HG03039 (cell line): ENCODE data around the gene AGO1.
"Not testable (repeated sequence)": the region's sequence is repeated elsewhere in the genome, so short reads cannot be mapped to it uniquely, and the experiment has no call there.

Source experiments
- ATAC-seq: cut with Tn5 transposase; IDR thresholded peaks from one replicate; pipeline ENCODE4 v1.9.1; 2021; ENCODE audit warnings: mild to moderate bottlenecking, moderate library complexity; ENCODE audit not compliant: unreplicated experiment

AGO1 gene

DNA sequence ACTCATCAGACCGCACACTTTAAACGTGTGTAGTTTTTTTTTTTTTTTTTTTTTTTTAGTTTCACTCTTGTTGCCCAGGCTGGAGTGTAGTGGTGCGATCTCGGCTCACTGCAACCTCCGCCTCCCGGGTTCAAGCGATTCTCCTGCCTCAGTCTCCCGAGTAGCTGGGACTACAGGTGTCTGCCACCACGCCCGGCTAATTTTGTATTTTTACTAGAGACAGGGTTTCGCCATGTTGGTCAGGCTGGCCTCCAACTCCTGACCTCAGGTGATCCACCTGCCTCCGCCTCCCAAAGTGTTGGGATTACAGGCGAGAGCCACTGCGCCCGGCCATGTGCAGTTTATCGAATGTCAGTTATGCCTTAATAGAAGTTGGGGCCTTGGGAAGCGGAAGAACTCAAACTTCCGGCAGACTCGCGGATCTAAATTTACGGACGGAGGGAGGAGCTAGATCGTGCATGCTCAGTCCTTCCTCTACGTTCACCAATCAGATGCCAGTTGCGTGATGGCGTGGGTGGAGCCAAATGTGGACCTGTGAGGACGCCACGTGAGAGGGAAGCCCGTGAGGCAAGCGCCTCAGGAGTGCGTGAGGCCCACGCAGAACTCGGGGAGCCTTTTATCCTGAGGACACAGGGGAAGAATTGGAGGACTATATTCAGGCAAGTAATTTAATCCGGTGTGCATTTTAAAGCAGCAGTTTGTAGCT lies 13.6 kb upstream of the AGO1 start:
- not testable (repeated sequence) for ATAC-seq

DNA sequence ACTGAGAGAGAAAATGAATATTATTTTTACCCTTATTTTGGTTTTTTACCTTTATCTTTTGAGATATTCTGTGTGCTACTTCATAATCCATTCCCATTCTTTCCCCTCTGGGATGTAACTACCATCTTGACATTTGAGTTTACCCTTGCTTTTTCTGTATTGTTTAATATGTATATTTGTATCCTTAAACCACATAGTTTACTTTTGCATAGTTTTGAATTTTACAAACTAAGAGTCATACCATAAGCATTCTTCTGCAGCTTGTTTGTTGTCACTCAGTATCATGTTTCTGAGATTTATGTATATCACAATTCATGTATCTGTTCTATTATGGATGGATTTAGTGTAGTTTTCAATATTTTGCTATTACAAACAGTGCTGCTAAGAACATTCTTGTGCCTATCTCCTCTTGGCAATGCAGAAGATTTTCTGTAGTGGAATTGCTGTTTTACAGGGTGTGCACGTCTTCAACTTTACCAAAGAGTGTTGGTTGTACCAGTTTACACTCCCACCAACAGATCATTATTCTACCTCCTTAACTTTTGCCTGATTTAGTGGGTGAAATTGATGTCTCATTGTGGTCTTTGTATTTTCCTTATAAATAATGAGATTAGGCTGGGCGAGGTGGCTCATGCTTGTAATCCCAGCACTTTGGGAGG lies 12.2 kb upstream of the AGO1 start:
- no peak for ATAC-seq

DNA sequence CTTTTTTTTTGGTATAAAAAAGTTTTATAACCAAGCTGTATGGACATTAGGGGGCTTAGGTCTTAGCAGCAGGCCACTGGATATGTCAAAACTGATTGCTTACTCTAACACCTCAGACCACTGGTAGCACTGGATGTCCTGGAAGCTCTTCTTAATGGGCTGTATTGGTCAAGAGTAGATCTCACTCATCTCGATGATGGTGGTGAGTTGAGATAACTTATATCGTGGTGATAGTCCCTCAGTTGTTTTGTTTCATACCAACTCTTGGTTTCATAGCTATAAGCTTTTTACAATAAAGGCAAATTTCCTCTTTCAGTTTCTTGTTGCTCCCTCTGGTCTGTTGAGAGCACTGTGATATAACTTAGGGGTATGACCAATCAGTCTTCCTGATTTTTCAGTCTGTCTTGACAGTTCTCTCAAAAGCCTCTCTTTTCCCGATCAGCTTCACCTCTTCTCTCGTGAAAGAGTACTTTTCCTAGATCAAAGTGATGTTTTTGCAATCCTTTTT lies 9.7 kb upstream of the AGO1 start:
- no peak for ATAC-seq

DNA sequence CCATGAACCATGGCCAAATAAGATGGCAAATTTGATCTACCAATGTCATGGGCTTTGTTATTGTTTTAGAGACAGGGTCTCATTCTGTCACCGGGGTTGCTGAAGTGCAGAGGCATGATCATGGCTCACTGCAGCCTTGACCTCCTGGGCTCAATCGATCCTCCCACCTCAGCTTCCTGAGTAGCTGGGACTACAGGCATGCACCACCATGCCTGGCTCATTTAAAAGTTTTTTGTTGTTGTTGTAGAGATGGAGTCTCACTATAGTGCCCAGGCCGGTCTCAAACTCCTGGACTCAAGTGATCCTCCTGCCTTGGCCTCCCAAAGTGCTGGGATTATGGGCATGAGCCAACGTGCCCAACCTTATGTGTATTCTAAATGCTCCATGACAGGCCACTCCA lies 8.9 kb upstream of the AGO1 start:
- not testable (repeated sequence) for ATAC-seq

DNA sequence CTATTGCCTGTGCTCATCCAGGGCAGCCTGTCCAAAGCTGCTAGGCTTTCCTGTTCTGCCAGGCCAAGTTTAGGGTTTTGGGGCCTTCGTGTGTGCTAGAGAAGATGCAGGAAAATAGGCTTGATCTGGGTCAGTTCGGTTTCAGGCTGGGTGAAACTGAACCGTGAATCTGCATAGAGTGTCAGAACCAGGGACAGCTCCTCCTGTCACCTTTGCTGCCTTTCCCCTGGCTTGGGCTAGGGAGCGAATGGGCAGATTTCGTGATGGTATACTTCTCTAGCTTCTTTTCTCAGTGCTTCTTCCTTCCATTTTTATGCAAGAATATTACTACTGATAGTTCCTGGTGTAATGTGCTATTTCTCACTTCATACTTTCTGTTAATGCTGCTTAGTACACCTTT lies 6.0 kb upstream of the AGO1 start:
- no peak for ATAC-seq

DNA sequence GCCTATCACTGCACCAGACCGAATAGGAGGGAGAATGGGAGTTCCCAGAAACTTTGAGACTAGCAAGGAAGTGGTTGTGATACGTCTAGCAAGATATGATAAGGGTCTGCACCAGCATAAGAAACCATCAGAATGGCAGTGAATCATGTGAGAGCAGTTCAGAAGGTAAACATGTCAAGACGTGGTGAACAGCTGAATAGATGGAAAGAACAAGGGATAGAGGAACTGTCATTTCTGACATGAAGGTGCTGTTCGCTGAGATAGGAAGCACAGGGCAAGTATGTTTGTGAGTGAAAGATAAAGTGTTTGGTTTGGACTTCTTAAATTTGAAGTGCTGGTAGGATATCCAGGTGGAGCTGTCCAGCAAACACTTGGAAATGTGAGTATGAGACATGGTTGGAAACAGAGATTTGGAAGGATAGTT lies 1.1 kb upstream of the AGO1 start:
- no peak for ATAC-seq

DNA sequence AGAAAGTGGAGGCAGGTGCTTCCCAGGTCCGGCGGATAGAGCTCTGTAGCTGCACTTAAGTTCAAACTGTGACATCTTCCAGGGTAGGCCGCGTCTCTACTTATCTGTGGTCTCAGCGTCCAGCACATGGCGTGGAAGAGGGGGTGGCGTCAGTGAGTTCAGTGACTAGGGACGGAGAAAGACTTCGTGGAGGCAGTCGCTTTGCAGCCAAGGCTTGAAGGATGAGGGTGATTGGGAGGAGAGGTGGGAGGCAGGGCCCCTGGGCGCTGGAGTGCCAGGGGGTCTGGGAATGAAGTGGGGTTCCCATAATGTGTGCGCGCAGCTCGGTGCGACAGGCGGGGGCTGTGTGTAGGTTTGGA lies 444 bp upstream of the AGO1 start:
- ATAC-seq = no peak

DNA sequence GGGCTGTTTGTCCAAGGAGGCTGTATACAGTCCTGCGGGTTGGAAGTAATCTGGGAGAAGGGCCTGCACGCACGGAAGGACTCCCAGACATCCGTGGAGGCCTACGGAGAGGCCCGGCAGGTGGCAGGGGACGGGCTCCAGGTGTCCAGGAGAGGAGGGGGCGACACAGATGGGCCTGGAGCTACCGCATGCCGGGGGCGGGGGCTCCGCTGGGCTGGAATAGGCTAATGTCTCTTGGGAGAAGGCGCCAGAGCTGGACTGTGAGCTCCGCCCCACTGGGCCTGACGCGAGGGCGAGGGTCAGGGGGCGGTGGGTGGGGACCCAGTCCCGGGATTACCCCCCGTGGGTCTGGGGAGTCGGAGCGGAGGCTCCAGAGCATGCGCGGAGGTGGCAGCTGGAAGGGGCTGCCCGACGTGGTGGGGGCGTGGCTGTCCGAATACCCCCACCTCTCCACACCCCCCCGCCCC lies 659 bp downstream of the AGO1 start:
- ATAC-seq = peak; percentile 16

DNA sequence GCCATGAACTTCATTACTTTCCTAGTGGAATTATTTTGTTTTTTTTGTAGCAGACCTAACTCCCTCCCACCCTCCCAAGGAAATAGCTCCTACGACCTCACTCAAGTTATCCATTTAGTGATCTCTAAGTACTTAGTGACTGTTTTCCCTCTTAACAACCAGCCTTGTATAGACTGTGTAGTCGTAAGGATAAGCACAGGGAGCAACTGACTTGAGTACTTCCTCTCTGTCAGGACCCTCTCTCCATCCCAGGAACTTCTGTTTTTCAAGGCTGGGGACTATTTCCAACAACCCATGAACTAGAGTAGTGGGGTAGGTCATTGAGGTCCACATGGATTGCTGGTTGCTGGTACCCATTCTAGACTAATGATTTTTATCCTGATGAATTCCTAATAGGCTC lies 1.9 kb downstream of the AGO1 start:
- no peak for ATAC-seq

DNA sequence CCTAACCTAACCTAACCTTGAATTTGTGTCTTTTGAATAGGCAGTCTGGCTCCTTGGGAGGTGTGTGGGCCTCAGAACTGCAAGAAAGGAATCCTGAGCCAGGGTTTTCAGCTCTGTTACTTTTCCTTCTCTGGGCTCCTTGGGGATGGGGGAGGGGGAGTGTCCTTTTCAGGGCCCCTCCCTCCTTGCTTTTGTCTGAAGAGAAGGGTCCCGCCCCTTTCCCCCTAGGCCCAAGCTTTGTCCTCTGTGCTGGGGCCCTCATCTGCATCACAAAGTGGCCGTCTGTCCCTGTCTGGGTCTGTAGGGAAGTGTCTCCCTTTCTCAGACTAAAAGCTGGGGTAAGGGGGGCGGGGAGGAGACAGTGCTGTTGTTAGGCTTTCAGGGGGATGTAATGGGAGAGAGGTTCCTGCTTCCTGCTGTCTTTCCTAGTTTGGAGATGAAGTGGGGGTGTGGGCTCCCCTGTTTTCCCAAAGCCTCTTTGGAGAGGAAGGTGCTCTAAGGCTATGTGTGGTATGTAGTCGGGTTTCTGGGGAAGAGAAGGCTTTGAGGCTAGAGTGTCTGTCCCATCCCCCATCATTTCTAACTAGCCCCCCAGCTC lies 3.1 kb downstream of the AGO1 start:
- ATAC-seq = no peak

DNA sequence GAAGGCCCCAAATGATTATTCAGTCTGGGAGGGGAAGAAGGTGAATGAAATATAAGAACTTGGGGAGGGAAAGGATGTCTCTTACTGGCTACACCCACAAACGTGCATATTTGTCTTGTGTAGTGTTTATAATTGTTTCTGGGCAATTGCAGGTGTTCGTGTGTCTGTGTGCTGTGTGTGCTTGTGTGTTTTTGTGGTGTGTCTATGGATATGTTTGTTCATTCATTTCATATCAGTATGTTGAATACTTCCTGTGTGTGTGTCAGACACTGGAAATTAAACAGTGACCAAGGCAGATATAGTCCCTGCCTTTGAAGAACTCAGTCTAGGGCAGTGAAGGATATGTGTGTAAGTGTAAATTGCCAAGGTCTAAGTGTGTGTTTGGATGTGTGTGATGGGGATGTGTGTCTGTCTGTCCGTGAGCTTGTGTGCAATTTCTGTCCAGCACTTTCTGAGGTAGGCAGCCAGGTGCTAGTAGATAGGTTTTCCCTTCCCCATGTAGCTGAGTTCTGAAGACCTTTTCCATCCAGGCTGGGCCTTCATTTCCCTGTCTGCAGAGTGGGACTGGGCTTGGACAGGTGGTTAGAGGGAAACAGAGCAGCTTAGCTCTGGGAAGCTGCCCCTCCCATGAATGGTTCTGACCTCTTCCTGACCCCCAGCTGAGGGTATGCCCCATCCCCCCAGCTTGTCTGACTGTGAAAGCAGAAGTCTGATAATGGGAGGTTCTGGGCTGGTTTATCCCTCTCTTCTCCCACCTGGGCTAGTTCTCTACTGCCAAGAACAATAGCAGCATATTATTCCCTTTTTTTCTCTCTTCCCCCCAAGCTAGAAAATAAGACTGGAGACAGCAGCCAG lies 3.8 kb downstream of the AGO1 start:
- no peak for ATAC-seq

DNA sequence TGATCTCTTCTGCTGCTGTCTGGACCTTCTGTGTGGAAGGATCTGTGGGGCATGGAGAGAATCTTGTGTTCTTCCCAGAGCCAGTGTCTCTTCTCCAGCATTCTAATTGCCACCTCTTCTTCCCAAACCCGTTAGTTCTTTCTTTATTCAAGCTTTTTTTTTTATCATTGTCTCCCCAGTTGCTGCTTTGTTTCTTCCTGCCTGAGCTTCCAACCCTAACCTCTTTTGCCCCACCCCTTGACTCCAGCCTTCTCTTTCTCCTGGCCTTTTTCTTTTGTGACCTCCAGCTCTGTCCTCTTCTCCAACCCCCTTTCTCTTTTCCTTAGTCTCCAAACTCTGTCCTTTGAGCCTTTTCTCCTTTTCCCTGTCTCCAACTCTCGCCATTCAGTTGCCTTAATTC lies 4.5 kb downstream of the AGO1 start:
- ATAC-seq = no peak

DNA sequence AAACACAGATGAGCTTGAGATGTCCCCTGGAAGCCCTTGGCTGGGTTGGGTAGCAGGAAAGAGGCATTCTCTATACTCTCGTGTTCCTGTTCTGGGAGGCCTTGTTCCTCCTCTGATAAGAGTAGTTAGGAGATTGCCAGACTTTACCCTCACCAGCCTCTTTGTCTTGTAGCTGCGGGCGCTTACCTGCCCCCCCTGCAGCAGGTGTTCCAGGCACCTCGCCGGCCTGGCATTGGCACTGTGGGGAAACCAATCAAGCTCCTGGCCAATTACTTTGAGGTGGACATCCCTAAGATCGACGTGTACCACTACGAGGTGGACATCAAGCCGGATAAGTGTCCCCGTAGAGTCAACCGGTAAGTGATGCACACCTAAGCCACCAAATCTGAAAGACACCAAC lies 5.2 kb downstream of the AGO1 start:
- no peak for ATAC-seq

DNA sequence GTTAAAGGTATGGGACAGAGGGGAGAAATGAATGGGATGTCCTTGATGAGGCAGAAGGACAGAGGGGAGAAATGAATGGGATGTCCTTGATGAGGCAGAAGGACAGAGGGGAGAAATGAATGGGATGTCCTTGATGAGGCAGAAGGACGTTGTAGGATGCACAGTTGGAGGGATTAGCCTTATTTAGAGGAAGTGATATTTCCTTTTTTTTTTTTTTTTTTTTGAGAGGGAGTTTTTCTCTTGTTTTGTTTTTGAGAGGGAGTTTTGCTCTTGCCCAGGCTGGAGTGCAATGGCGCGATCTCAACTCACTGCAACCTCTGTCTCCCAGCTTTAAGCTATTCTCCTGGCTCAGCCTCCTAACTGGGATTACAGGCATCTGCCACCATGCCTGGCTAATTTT lies 6.0 kb downstream of the AGO1 start:
- not testable (repeated sequence) for ATAC-seq

DNA sequence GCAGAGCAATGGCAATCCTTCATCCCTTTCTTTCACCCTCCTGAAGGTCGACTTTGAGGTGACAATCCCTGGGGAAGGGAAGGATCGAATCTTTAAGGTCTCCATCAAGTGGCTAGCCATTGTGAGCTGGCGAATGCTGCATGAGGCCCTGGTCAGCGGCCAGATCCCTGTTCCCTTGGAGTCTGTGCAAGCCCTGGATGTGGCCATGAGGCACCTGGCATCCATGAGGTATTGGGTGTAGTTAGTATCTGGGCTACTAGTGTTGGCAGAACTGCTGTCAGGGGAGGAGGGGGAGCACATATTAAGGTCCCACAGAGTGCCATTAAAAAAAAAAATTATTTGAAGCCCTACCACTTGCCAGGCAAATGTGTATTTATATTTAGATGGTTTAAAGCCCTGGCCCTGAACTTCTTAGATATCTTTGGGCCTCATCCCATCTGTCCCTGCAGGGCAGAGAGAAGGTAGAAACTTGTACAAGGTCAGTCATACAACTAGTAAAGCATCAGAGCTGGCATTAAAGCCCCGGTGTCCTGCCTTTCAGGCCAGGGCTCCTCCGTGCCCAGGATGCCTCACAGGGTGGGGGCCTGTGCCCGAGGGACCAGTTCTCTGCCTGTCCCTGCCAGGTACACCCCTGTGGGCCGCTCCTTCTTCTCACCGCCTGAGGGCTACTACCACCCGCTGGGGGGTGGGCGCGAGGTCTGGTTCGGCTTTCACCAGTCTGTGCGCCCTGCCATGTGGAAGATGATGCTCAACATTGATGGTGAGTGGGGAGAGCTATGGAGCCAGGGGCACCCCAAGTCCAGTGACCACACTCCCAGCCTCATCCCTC lies 10.3 kb downstream of the AGO1 start:
- ATAC-seq = no peak

DNA sequence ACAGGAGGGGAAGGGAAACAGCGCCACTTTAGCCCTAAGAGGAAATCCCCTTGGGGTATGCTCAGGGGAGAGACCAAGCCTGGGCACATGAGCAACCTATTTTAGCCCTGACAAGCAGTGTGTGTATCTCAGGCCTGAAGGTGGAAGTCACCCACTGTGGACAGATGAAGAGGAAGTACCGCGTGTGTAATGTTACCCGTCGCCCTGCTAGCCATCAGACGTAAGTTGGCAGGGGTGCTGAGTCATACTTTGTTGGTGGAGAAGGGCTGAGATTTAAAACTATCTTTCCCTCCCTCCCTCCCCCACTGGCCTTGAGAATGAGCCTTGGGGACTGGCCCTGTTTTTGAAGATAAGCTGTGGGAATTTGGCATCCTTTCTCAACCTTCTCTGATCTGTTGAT lies 11.2 kb downstream of the AGO1 start:
- ATAC-seq = peak; percentile 51

DNA sequence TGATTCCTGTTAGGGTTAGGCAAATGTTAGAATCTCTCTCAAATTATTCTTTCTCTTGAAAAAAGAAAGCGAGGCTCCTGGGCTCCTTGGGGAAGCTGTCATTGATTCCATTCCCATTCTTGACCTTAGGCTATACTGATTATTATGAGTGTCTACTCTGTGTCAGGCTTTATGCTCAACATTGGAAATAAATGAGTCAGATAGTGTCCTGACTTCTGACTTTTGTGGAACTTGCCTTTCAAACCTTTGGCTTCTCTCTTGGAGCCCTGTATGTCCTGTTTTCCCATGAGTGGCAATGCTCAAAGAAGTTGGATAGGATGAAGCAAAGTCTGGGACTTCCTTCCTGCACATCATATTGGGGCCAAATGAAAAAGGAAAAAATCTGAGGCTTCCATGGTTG lies 11.6 kb downstream of the AGO1 start:
- ATAC-seq = no peak

DNA sequence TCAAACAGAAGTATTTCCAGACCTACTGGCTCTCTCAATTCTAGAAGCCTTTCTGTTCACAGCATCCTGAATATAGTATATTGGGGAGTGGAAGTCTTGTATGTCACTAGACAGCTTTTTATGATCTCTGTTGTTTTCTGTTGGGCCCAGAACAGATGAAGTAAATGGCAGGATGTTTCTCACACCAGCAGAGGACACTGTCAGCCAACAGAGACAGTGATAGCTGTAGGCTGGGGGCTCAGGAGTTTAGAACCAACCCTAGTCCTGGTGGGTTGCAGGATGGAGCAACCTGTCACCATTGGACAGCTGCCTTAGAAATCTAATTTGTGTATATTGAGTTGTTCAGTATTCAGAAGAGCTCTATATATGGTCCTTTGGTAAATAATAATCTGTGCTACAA lies 16.9 kb downstream of the AGO1 start:
- no peak for ATAC-seq

DNA sequence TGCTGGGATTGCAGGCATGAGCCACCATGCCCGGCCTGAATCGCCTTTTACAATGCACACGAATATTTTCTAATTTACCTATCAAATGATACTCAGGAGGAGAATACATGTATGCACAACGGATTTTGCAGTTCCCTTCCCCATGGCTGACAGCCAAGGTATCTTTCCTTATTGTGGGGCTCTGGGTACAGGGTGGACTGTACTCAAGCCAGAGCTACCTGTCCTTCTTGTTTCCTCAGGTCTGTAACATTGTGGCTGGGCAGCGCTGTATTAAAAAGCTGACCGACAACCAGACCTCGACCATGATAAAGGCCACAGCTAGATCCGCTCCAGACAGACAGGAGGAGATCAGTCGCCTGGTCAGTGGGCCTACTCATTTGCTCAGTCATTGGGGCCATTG lies 18.2 kb downstream of the AGO1 start:
- ATAC-seq = no peak

DNA sequence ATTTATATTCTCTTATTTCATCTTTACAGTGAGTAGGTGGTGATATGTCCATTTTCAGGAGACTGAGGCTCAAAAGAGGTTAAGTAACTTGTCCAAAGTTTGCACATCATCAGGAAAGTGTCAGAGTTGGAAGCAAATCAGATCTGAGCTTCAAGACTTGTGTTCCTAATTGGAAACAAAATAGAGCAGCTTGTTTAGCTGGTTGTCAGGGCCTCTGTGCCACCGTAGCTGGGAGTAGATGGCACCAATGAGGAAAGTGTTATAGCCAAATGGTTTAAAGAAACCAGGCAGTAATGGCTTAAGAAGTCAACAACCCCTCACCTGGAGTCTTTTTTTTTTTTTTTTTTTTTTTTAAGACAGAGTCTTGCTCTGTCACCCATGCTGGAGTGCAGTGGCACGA lies 19.7 kb downstream of the AGO1 start:
- ATAC-seq = no peak
